HG02970 (cell line): ENCODE results near the gene MAPT.

ENCODE experiments used
- ATAC-seq: cut with Tn5 transposase; IDR thresholded peaks from one replicate; pipeline ENCODE4 v1.9.1; 2021; ENCODE audit warnings: mild to moderate bottlenecking, moderate library complexity, moderate number of reproducible peaks; ENCODE audit not compliant: unreplicated experiment, low FRiP score

The MAPT gene

DNA sequence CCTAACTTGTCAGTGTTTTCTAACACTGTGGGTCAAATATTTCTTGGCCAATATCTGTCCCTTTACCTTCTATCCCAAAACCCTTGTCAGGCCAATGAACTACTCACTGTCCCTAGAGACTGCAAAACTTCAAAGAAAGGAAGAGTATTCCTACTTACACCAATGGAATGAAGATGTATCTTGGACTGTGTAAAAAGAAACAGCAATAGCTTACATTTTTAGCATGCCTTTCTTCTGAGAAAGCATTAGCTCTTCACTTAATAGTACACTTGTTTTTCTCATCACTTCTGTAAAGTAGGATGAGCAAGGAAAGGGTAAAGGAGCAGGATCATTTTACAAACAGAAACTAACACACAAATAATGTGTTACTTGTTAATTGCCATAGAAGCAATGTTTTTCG lies 178.6 kb downstream of the MAPT start:
- ATAC-seq: no peak

DNA sequence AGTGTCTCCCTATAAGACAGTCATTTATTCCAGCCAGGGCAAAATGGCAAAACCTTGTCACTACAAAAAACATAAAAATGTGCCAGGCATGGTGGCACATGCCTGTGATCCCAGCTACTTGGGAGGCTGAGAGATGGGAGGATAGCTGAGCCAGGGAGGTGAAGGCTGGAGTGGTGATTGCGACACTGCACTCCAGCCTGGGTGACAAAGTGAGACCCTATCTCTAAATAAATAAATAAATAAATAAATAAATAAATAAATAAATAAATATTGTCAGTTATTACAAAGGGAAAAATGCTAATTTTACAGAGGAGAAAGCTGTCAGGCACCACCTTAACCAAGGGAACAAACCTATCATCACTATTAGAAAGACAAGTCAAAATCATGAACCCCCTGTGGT lies 180.2 kb downstream of the MAPT start:
- ATAC-seq: no peak
